Activated CD4-positive, alpha-beta T cell treated with anti-CD3 and anti-CD28 coated beads for 1 hour (primary cell): ENCODE measurements around the gene TOX4.
"Not testable (repeated sequence)": the region's sequence is repeated elsewhere in the genome, so short reads cannot be mapped to it uniquely, and the experiment has no call there.

Source experiments
- DNase-seq: peaks from one replicate; pipeline ENCODE4 v3.0.0-alpha.2; 2020

TOX4 gene

GRCh38 chr14:21536418-21537089 is 59.6 kb downstream of the TOX4 start:
- DNase-seq, result no peak

- no peak for DNase-seq
Measured at GRCh38 chr14:21537090-21537424, 60.1 kb downstream of the TOX4 start.

GRCh38 chr14:21539189-21539940 is 62.4 kb downstream of the TOX4 start:
- DNase-seq, result no peak

- no peak for DNase-seq
Measured at GRCh38 chr14:21541413-21542074, 64.5 kb downstream of the TOX4 start.

GRCh38 chr14:21543521-21543960 is 66.5 kb downstream of the TOX4 start:
- DNase-seq, result no peak

- DNase-seq, result no peak
Measured at GRCh38 chr14:21543963-21544362, 67.0 kb downstream of the TOX4 start.

GRCh38 chr14:21544588-21544987 is 67.6 kb downstream of the TOX4 start:
- not testable (repeated sequence) for DNase-seq
